ENCODE results near the gene HMGB4.

HMGB4 gene
- 0 reads per million in 2 donors for total RNA-seq

- no peak for DNase-seq
These were observed at the start of gene HMGB4 for GRCh38 chr1:33863779-33864178. HMGB4 (plus strand) TSS chr1:33864079; CDS start chr1:33864192, 113 bp downstream.

GRCh38 chr1:33814166-33814565 is 49.7 kb upstream of the HMGB4 start:
- DNase-seq, result no peak

- DNase-seq, result no peak
These were observed 48.8 kb upstream of the HMGB4 start for GRCh38 chr1:33815061-33815460.

- no peak for DNase-seq
These were observed 45.8 kb upstream of the HMGB4 start for GRCh38 chr1:33818071-33818470.

- DNase-seq, result no peak
These were observed 44.5 kb upstream of the HMGB4 start for GRCh38 chr1:33819290-33819912.

GRCh38 chr1:33819913-33820311 is 44.0 kb upstream of the HMGB4 start:
- DNase-seq, result no peak

- no peak for DNase-seq
These were observed 43.1 kb upstream of the HMGB4 start for GRCh38 chr1:33820804-33821203.

GRCh38 chr1:33821291-33821690 is 42.6 kb upstream of the HMGB4 start:
- DNase-seq, result no peak

- no peak for DNase-seq
These were observed 41.5 kb upstream of the HMGB4 start for GRCh38 chr1:33822396-33822795.

GRCh38 chr1:33823401-33823800 is 40.5 kb upstream of the HMGB4 start:
- DNase-seq, result no peak

GRCh38 chr1:33823830-33824229 is 40.0 kb upstream of the HMGB4 start:
- no peak for DNase-seq

- no peak for DNase-seq
These were observed 39.6 kb upstream of the HMGB4 start for GRCh38 chr1:33824321-33824720.

GRCh38 chr1:33824971-33825370 is 38.9 kb upstream of the HMGB4 start:
- no peak for DNase-seq

GRCh38 chr1:33825506-33825905 is 38.4 kb upstream of the HMGB4 start:
- DNase-seq, result no peak

GRCh38 chr1:33826311-33826710 is 37.6 kb upstream of the HMGB4 start:
- no peak for DNase-seq

- no peak for DNase-seq
These were observed 37.2 kb upstream of the HMGB4 start for GRCh38 chr1:33826711-33827110.

- no peak for DNase-seq
These were observed 35.8 kb upstream of the HMGB4 start for GRCh38 chr1:33828059-33828458.

GRCh38 chr1:33828654-33829053 is 35.2 kb upstream of the HMGB4 start:
- no peak for DNase-seq

GRCh38 chr1:33836911-33837310 is 27.0 kb upstream of the HMGB4 start:
- DNase-seq, result no peak

- DNase-seq, result no peak
These were observed 26.2 kb upstream of the HMGB4 start for GRCh38 chr1:33837635-33838034.

GRCh38 chr1:33841494-33841893 is 22.4 kb upstream of the HMGB4 start:
- no peak for DNase-seq

- no peak for DNase-seq
These were observed 21.5 kb upstream of the HMGB4 start for GRCh38 chr1:33842348-33842747.

GRCh38 chr1:33844166-33844565 is 19.7 kb upstream of the HMGB4 start:
- no peak for DNase-seq

- DNase-seq, result no peak
These were observed 17.0 kb upstream of the HMGB4 start for GRCh38 chr1:33846861-33847260.

GRCh38 chr1:33848205-33848937 is 15.5 kb upstream of the HMGB4 start:
- no peak for DNase-seq
